PC-9 (cell line): ENCODE data around the gene ALDH1A3. TPM values are rescaled to one million over a fixed set of nuclear protein-coding genes. Genes with fewer than 3 reads are reported as not detected.

Experiments
- BruUV-seq: library from RNA; stranded (reverse); fragments of 400-500 nt; replicated peaks from 2 replicates; lab custom pipeline; 2021; lab: Mats Ljungman, UMichigan
- CTCF ChIA-PET: fragments of 300-600 bp; sonication (Branson Sonifier 250); formaldehyde crosslinking; loops from one replicate; lab custom pipeline; 2022; ENCODE audit warnings: antibody characterized with exemption; lab: Charles Lee
- POLR2A ChIA-PET: fragments of 300-600 bp; sonication (Branson Sonifier 250); formaldehyde crosslinking; loops from one replicate; lab custom pipeline; 2022; ENCODE audit warnings: antibody characterized with exemption; ENCODE audit not compliant: unreplicated experiment; lab: Charles Lee
- DNase-seq, 2 experiments: peaks; one replicate each; pipeline versions ENCODE4 v3.0.0 to v3.0.0-alpha.2; 2015 to 2022; ENCODE audit warnings: mixed read lengths in 1 of 2
- H2AFZ ChIP-seq: fragments of 200-600 bp; sonication (generic); 2 replicates; pipeline ENCODE4 v1.8.1; 2017; ENCODE audit warnings: antibody characterized with exemption
- H3F3A ChIP-seq: fragments of 200-600 bp; sonication (generic); 2 replicates; pipeline ENCODE4 v1.8.1; 2017; ENCODE audit warnings: antibody characterized with exemption, mild to moderate bottlenecking, low read depth; ENCODE audit not compliant: insufficient read depth
- H3K27ac ChIP-seq: fragments of 200-600 bp; sonication (generic); 2 replicates; pipeline ENCODE4 v1.6.1; 2016; ENCODE audit warnings: mixed run types
- H3K27me3 ChIP-seq: fragments of 200-600 bp; sonication (generic); 2 replicates; pipeline ENCODE4 v1.6.1; 2016; ENCODE audit warnings: low read depth, mixed run types; ENCODE audit not compliant: insufficient read depth
- H3K36me3 ChIP-seq: fragments of 200-600 bp; sonication (generic); 2 replicates; pipeline ENCODE4 v1.6.1; 2016; ENCODE audit warnings: low read depth, mixed run types
- H3K4me1 ChIP-seq: fragments of 200-600 bp; sonication (generic); replicated peaks from 2 replicates; pipeline ENCODE4 v1.6.1; 2016; ENCODE audit warnings: mixed run types; ENCODE audit not compliant: insufficient read depth
- H3K4me2 ChIP-seq: fragments of 200-600 bp; sonication (generic); 2 replicates; pipeline ENCODE4 v1.6.1; 2017; ENCODE audit warnings: mixed run types
- H3K4me3 ChIP-seq: fragments of 200-600 bp; sonication (generic); 2 replicates; pipeline ENCODE4 v1.6.1; 2016; ENCODE audit warnings: mixed run types
- H3K79me2 ChIP-seq: fragments of 200-600 bp; sonication (generic); 2 replicates; pipeline ENCODE4 v1.6.1; 2017; ENCODE audit warnings: low read depth, mixed run types
- H3K9me2 ChIP-seq: fragments of 200-600 bp; sonication (generic); 2 replicates; pipeline ENCODE4 v1.8.1; 2017; ENCODE audit warnings: mild to moderate bottlenecking; ENCODE audit not compliant: insufficient read depth
- H3K9me3 ChIP-seq: fragments of 200-600 bp; sonication (generic); 2 replicates; pipeline ENCODE4 v1.8.1; 2016; ENCODE audit warnings: low read depth; ENCODE audit not compliant: insufficient read depth
- H4K20me1 ChIP-seq: fragments of 200-600 bp; sonication (generic); 2 replicates; pipeline ENCODE4 v1.8.1; 2017; ENCODE audit not compliant: insufficient read depth
- CTCF ChIP-seq: fragments of 200-600 bp; sonication (generic); conservative IDR thresholded peaks from 2 replicates; pipeline ENCODE4 v1.6.1; 2017; ENCODE audit warnings: mixed run types, antibody characterized with exemption, mild to moderate bottlenecking, moderate library complexity
- EZH2 ChIP-seq: fragments of 200-600 bp; sonication (generic); IDR thresholded peaks from 2 replicates; pipeline ENCODE4 v1.8.0; 2017; ENCODE audit warnings: antibody characterized with exemption, low read depth
- intact Hi-C: fragments of 100-400 bp; cut with micrococcal nuclease; formaldehyde crosslinking; loops from one replicate; pipeline ENCODE4 v1.10.0; 2022; ENCODE audit not compliant: unreplicated experiment
- total RNA-seq: library from RNA; stranded (reverse); gene quantifications from 2 replicates; pipeline ENCODE4 v1.2.3, GENCODE V29; 2021

The ALDH1A3 gene
- total RNA-seq, 1 experiment from 2014 or later: 469 TPM

- no peaks in the 10 kb centered on the region for H3K9me3 ChIP-seq
- ChIA-PET CTCF (no interaction called here), POLR2A (interaction anchor here (0.7 kb wide), 1 partner anchor 219 kb away, joined by 3 read pairs; no protein-coding TSS in a partner anchor)
- no peak overlapping the region for H3K4me3 ChIP-seq
- BruUV-seq: no TSS peak
- no peaks in the 10 kb centered on the region for H4K20me1 ChIP-seq
- H3K9me2 ChIP-seq: no peaks in the 10 kb centered on the region
- intact Hi-C loops: no loop called here
- no peak for DNase-seq
- TF ChIP-seq EZH2 (no peak), CTCF (no peak)
- H3K79me2 ChIP-seq: no peaks in the 10 kb centered on the region
- H3K4me2 ChIP-seq: no peak overlapping the region
- H3K4me1 ChIP-seq: no peaks in the 10 kb centered on the region
- no peak overlapping the region for H3K27ac ChIP-seq
- H3K27me3 ChIP-seq: no peaks in the 10 kb centered on the region
- no peak overlapping the region for H2AFZ ChIP-seq
- no peaks in the 10 kb centered on the region for H3K36me3 ChIP-seq
- H3F3A ChIP-seq: 0 out of 2 replicates have a peak, but pooled peaks cover 3% of the 10 kb centered on the region
Observed at GRCh38 chr15:100940767-100941379, 61.2 kb downstream of the ALDH1A3 start.

GRCh38 chr15:100941536-100941935 lies 61.9 kb downstream of the ALDH1A3 start:
- no peaks in the 10 kb centered on the region for H3K9me3 ChIP-seq
- no peaks in the 10 kb centered on the region for H4K20me1 ChIP-seq
- BruUV-seq: no TSS peak
- H2AFZ ChIP-seq: no peak overlapping the region
- H3K36me3 ChIP-seq: no peaks in the 10 kb centered on the region
- H3K27ac ChIP-seq: no peak overlapping the region
- ChIA-PET POLR2A (no interaction called here), CTCF (no interaction called here)
- H3K4me2 ChIP-seq: no peak overlapping the region
- H3K79me2 ChIP-seq: no peaks in the 10 kb centered on the region
- 0 out of 2 replicates have a peak, but pooled peaks cover 3% of the 10 kb centered on the region for H3F3A ChIP-seq
- TF ChIP-seq EZH2 (no peak), CTCF (no peak)
- H3K27me3 ChIP-seq: no peaks in the 10 kb centered on the region
- H3K4me3 ChIP-seq: no peak overlapping the region
- no peak for DNase-seq
- no peaks in the 10 kb centered on the region for H3K9me2 ChIP-seq
- intact Hi-C loops: no loop called here
- H3K4me1 ChIP-seq: no peaks in the 10 kb centered on the region

GRCh38 chr15:100942656-100943425 lies 63.2 kb downstream of the ALDH1A3 start:
- H3K4me1 ChIP-seq: no peaks in the 10 kb centered on the region
- no peak overlapping the region for H3K4me2 ChIP-seq
- no peak overlapping the region for H3K27ac ChIP-seq
- intact Hi-C loops: no loop called here
- no peak overlapping the region for H3K4me3 ChIP-seq
- no peaks in the 10 kb centered on the region for H4K20me1 ChIP-seq
- BruUV-seq: no TSS peak
- TF ChIP-seq CTCF (no peak), EZH2 (no peak)
- 0 out of 2 replicates have a peak, but pooled peaks cover 3% of the 10 kb centered on the region for H3F3A ChIP-seq
- no peak overlapping the region for H2AFZ ChIP-seq
- H3K27me3 ChIP-seq: no peaks in the 10 kb centered on the region
- no peaks in the 10 kb centered on the region for H3K36me3 ChIP-seq
- DNase-seq: no peak
- H3K9me3 ChIP-seq: no peaks in the 10 kb centered on the region
- H3K9me2 ChIP-seq: no peaks in the 10 kb centered on the region
- POLR2A ChIA-PET: no interaction called here
- no peaks in the 10 kb centered on the region for H3K79me2 ChIP-seq
- CTCF ChIA-PET: no interaction called here
